Activated CD4-positive, alpha-beta memory T cell treated with anti-CD3 and anti-CD28 coated beads, Interleukin-2, amount 10 ng/mL, durations not matched to agents 7 days and 5 days (primary cell): ENCODE data around the gene HIPK2. TPM values are rescaled to one million over a fixed set of nuclear protein-coding genes. Genes with fewer than 3 reads are reported as not detected.
"Not testable (repeated sequence)": the region's sequence is repeated elsewhere in the genome, so short reads cannot be mapped to it uniquely, and the experiment has no call there.

Source experiments
- CTCF ChIA-PET: fragments of 350-600 bp; sonication (Branson Sonifier 250); formaldehyde crosslinking; loops from one replicate; lab custom pipeline; 2021; ENCODE audit warnings: antibody characterized with exemption, inconsistent platforms; lab: Charles Lee
- POLR2A ChIA-PET: fragments of 350-600 bp; sonication (Branson Sonifier 250); formaldehyde crosslinking; loops from one replicate; lab custom pipeline; 2021; ENCODE audit warnings: antibody characterized with exemption; lab: Charles Lee
- DNase-seq: peaks from one replicate; pipeline ENCODE4 v3.0.0-alpha.2; 2020
- H3K27ac Mint-ChIP-seq: one replicate; pipeline ENCODE4 v1.8.0; 2021; ENCODE audit warnings: mild to moderate bottlenecking, mixed read lengths
- H3K27me3 Mint-ChIP-seq: one replicate; pipeline ENCODE4 v1.8.0; 2021; ENCODE audit warnings: mixed read lengths
- H3K36me3 Mint-ChIP-seq: one replicate; pipeline ENCODE4 v1.8.0; 2021; ENCODE audit warnings: low read depth, mixed read lengths
- H3K4me1 Mint-ChIP-seq: one replicate; pipeline ENCODE4 v1.8.0; 2021; ENCODE audit warnings: mixed read lengths
- H3K4me3 Mint-ChIP-seq: one replicate; pipeline ENCODE4 v1.8.0; 2021; ENCODE audit warnings: mild to moderate bottlenecking, mixed read lengths
- H3K9me3 Mint-ChIP-seq: one replicate; pipeline ENCODE4 v1.8.0; 2021; ENCODE audit warnings: mixed read lengths
- total RNA-seq, 2 experiments: library from RNA; stranded (reverse); gene quantifications; one replicate each; pipeline ENCODE4 v1.2.3, GENCODE V29; 2021

HIPK2 gene
- total RNA-seq, 2 experiments from 2014 or later: 24.0 to 25.2 TPM

DNA sequence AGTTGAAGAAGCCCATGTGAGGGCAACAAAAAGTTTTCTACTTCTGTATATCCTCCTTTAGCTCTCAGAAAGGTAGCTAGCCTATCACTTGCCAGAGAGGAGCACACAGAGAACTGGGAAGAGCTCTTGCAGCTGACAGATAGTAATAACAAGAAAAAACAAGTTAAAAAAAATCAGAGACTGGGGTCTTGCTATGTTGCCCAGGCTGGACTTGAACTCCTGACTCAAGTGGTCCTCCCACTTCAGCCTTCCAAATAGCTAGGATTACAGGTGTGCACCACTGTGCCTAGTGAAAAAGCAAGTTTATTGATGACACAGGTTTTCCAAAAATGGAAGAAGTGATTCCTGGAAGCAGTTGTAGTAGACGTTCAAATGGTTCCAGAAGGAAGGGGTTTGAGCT lies 160.7 kb downstream of the HIPK2 start:
- no peak overlapping the region for H3K27ac Mint-ChIP-seq
- DNase-seq: no peak
- no peaks in the 10 kb centered on the region for H3K9me3 Mint-ChIP-seq
- no peaks in the 10 kb centered on the region for H3K27me3 Mint-ChIP-seq
- peaks cover 8% of the 10 kb centered on the region for H3K36me3 Mint-ChIP-seq
- POLR2A ChIA-PET: no interaction called here
- CTCF ChIA-PET: interaction anchor here (0.6 to 6.2 kb wide), 10 partner anchors 9 to 386 kb away, joined by 3 to 76 read pairs (median 13); no protein-coding TSS in a partner anchor
- H3K4me3 Mint-ChIP-seq: no peak overlapping the region
- H3K4me1 Mint-ChIP-seq: peaks cover 2% of the 10 kb centered on the region

DNA sequence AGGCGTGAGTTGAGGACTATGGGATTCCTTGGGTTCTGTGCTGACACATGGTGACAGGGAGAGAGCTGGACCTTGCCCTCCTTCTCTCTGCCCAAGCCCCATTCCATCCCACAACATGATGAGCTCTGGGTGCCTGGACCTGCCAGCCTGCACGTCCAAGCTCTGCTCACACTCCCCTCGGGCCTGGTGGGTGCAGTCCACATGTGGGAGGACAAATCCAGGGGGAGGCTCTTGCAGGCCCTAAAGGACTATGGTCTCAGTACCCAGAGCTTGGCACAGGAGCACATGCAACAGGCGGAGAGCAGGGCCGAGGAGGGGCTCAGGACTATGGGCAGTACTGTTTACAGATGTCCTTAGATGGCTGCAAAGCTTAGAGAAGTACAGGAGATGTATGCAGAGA lies 162.9 kb downstream of the HIPK2 start:
- no peaks in the 10 kb centered on the region for H3K9me3 Mint-ChIP-seq
- no peaks in the 10 kb centered on the region for H3K27me3 Mint-ChIP-seq

DNA sequence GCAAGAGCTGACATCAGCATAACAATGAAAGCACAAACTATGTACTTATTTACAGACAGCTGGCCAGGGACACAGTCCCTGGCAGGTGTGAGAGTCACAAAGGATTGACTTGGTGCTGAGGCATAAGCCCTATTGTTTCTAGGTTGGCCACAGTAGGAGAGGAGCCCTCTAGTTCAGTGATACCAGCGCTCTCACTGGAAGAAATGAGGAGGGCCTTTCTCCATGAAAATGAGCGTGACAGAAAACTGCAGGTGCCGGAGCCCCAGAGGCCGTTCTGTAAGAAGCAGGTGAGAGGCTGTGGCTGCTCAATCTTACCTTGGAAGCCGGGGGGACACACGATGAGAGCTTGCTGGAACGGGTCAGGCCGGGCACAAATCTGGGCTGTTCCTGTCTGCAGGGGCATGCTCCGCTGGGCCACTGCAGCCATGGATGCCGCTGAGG lies 163.8 kb downstream of the HIPK2 start:
- H3K4me3 Mint-ChIP-seq: no peak overlapping the region
- no peak for DNase-seq
- H3K4me1 Mint-ChIP-seq: no peaks in the 10 kb centered on the region
- no peaks in the 10 kb centered on the region for H3K27me3 Mint-ChIP-seq
- CTCF ChIA-PET: no interaction called here
- H3K27ac Mint-ChIP-seq: no peak overlapping the region
- H3K9me3 Mint-ChIP-seq: no peaks in the 10 kb centered on the region
- H3K36me3 Mint-ChIP-seq: peaks cover 17% of the 10 kb centered on the region
- POLR2A ChIA-PET: no interaction called here

More for the DNA sequence above, 162.9 kb downstream of the HIPK2 start:
- ChIA-PET POLR2A (no interaction called here), CTCF (no interaction called here)
- no peaks in the 10 kb centered on the region for H3K4me1 Mint-ChIP-seq
- DNase-seq: no peak
- no peak overlapping the region for H3K4me3 Mint-ChIP-seq
- H3K36me3 Mint-ChIP-seq: peaks cover 13% of the 10 kb centered on the region
- H3K27ac Mint-ChIP-seq: no peak overlapping the region

DNA sequence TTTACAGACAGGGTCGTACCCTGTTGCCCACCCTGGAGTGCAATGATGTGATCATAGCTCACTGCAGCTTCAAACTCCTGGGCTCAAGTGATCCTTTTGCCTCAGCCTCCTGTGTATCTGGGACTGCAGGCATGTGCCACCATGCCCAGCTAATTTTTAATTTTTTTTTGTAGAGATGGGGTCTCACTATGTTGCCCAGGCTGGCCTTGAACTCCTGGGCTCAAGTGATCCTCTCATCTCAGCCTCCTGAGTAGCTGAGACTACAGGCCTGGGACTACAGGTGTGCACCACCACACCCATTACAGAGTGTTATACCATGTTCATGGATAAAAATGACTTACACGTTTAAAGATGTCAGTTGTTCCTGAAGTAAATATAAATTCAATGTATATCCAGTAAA lies 166.2 kb downstream of the HIPK2 start:
- H3K27me3 Mint-ChIP-seq, DNase-seq, H3K9me3 Mint-ChIP-seq, H3K27ac Mint-ChIP-seq, H3K4me1 Mint-ChIP-seq, H3K4me3 Mint-ChIP-seq, POLR2A ChIA-PET: not testable (repeated sequence)
- CTCF ChIA-PET: interaction anchor here (1.8 kb wide), 1 partner anchor 10 kb away, joined by 10 read pairs; no protein-coding TSS in a partner anchor
- peaks cover 22% of the 10 kb centered on the region for H3K36me3 Mint-ChIP-seq

DNA sequence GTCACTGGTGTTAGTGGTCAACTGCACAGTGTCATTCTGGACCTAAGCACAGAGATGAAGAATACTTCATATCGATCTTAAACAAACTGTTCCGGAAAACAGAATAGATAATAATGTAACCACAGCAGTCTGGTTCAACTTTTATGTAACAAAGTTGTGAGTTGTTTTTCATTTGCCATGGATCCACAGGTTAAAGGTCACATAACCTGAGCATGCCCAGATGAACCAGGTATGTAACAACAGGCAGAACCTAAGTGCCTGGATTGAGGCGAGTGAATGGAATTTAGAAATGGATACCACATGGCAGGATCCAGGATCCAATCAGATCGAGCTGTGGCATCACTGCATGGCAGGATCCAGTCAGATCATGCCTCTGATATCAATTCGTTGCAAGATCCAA lies 167.2 kb downstream of the HIPK2 start:
- POLR2A ChIA-PET: no interaction called here
- peaks cover 22% of the 10 kb centered on the region for H3K36me3 Mint-ChIP-seq

DNA sequence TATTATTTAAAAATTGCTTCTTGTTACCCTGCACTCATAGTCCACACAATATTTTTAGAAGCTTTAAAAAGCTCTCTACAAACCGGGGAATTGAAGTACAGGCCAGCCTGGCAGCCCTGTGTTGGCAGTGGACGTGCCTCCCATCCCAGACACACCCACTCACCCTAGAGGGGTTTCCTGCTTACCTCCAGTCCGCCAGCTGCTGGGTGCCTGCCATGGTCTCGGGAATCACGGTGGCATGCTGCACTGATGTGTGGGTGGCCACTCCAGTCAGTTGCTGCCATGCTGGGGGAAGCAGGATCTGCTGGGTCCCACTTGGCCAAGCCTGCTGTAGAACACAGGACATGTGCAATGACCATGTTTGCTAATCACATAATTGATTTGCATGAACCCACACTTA lies 173.9 kb downstream of the HIPK2 start:
- H3K9me3 Mint-ChIP-seq: no peaks in the 10 kb centered on the region
- H3K27me3 Mint-ChIP-seq: no peaks in the 10 kb centered on the region
- H3K4me3 Mint-ChIP-seq: no peak overlapping the region
- H3K27ac Mint-ChIP-seq: no peak overlapping the region
- peaks cover 19% of the 10 kb centered on the region for H3K36me3 Mint-ChIP-seq
- POLR2A ChIA-PET: no interaction called here
- H3K4me1 Mint-ChIP-seq: no peaks in the 10 kb centered on the region
- CTCF ChIA-PET: interaction anchor here (0.7 to 4.7 kb wide), 6 partner anchors 14 to 400 kb away, joined by 3 to 26 read pairs (median 6); no protein-coding TSS in a partner anchor
- no peak for DNase-seq

More for the DNA sequence above, 167.2 kb downstream of the HIPK2 start:
- Mint-ChIP-seq H3K27me3 (no peaks in the 10 kb centered on the region), H3K4me3 (no peak overlapping the region), H3K9me3 (no peaks in the 10 kb centered on the region), H3K27ac (no peak overlapping the region), H3K4me1 (no peaks in the 10 kb centered on the region)
- CTCF ChIA-PET: interaction anchor here (1.1 kb wide), 1 partner anchor 11 kb away, joined by 3 read pairs; no protein-coding TSS in a partner anchor
- DNase-seq: no peak

DNA sequence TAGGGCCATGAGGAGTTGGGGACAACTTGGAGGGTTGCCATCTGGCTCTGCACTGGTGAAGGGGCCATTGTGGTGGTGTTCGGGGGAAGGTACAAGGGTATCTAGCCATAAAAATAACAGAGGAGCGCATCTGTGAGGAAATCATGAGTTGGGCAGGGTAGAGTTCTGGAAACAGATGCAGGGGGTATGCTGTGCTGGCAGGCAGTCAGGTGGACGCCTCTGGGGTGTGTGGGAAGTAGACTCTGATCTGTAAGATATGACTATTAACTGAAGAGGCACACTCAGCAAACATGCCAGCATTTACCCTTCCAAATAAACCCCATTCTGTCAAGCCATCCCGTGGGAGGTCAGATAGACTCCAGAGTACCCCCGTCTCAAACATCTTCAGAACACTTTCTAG lies 174.5 kb downstream of the HIPK2 start:
- DNase-seq: no peak
- H3K27ac Mint-ChIP-seq: no peak overlapping the region
- no peaks in the 10 kb centered on the region for H3K4me1 Mint-ChIP-seq
- H3K27me3 Mint-ChIP-seq: no peaks in the 10 kb centered on the region
- H3K36me3 Mint-ChIP-seq: peaks cover 21% of the 10 kb centered on the region
- H3K9me3 Mint-ChIP-seq: no peaks in the 10 kb centered on the region
- CTCF ChIA-PET: interaction anchor here (1.8 to 3.1 kb wide), 7 partner anchors 14 to 402 kb away, joined by 4 to 61 read pairs (median 20); no protein-coding TSS in a partner anchor
- no peak overlapping the region for H3K4me3 Mint-ChIP-seq
- POLR2A ChIA-PET: no interaction called here

DNA sequence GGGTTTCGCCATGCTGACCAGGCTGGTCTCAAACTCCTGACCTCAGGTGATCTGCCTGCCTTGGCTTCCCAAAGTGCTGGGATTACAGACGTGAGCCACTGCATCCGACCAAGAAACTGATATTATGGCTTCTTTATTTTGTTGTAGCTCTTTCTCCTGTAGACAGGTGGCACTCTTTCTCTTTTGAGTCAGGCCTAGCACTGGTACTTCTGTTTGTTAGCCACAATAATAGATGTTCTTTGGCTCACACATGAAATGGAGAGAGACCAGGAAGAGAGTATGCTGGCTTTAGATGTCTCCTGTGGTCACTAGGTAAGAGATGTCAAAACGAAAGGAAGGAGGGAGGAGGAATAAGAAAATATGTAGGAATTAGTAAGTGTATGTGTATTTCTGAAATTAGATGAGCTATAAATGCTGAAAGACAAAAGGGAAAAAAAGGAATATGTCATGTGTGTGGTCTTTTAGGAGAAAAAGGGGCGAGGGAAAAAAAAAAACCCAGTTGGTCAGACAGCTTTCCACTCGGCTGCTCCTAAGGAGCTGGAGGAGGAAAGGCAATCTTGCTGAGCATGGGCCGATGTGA lies 175.6 kb downstream of the HIPK2 start:
- no peaks in the 10 kb centered on the region for H3K27me3 Mint-ChIP-seq
- DNase-seq: no peak

DNA sequence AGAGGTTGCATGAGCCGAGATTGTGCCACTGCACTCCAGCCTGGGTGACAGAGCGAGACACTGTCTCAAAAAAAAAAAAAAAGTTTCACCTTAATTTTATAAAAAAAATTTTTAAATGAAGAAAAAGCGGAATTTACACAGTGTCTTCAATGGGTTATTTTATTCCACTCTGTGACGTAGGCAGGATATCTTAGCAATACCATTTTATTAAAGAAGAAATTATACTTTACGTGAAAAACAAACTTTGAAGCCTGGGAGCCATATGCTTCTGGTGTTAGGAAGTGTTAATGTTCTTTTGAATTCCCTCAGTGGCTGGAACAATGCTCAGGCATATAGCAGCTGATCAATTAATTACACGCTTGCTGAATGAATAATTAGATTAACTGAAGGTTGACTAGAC lies 176.6 kb downstream of the HIPK2 start:
- H3K4me3 Mint-ChIP-seq: no peak overlapping the region
- no peak for DNase-seq
- POLR2A ChIA-PET: no interaction called here
- peaks cover 17% of the 10 kb centered on the region for H3K36me3 Mint-ChIP-seq
- H3K4me1 Mint-ChIP-seq: no peaks in the 10 kb centered on the region
- H3K9me3 Mint-ChIP-seq: no peaks in the 10 kb centered on the region
- CTCF ChIA-PET: interaction anchor here (0.6 to 3.1 kb wide), 25 partner anchors 11 to 1005 kb away, joined by 3 to 61 read pairs (median 5); no protein-coding TSS in a partner anchor
- H3K27ac Mint-ChIP-seq: no peak overlapping the region
- no peaks in the 10 kb centered on the region for H3K27me3 Mint-ChIP-seq

More for the DNA sequence above, 175.6 kb downstream of the HIPK2 start:
- no peaks in the 10 kb centered on the region for H3K4me1 Mint-ChIP-seq
- ChIA-PET POLR2A (no interaction called here), CTCF (interaction anchor here (0.6 to 3.1 kb wide), 26 partner anchors 8 to 716 kb away, joined by 3 to 61 read pairs (median 5); no protein-coding TSS in a partner anchor)
- no peak overlapping the region for H3K27ac Mint-ChIP-seq
- H3K36me3 Mint-ChIP-seq: peaks cover 21% of the 10 kb centered on the region
- H3K9me3 Mint-ChIP-seq: no peaks in the 10 kb centered on the region
- H3K4me3 Mint-ChIP-seq: no peak overlapping the region

DNA sequence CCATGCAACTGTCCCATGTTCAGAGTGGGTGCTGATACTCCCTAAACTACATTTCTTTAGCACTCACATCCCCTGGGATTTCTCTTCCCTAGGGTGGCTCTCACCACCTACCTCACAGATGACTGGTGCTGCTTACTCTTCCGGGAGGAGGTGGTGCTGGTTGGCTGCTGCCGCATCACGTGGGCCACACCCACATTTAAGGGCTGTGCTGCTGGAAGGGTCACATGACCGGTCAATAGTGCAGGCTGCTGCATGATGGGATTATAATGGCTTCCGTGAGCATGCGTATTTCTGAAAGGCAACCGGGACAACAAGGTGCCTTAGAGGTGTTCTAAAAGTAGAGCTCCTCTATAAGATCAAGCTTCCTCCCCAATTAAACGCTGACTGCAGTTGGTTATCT lies 177.5 kb downstream of the HIPK2 start:
- Mint-ChIP-seq H3K36me3 (peaks cover 17% of the 10 kb centered on the region), H3K4me3 (no peak overlapping the region), H3K27ac (no peak overlapping the region), H3K27me3 (no peaks in the 10 kb centered on the region), H3K4me1 (no peaks in the 10 kb centered on the region), H3K9me3 (no peaks in the 10 kb centered on the region)
- DNase-seq: no peak
- ChIA-PET POLR2A (no interaction called here), CTCF (interaction anchor here (0.6 to 3.1 kb wide), 5 partner anchors 19 to 959 kb away, joined by 3 to 61 read pairs (median 7); no protein-coding TSS in a partner anchor)

DNA sequence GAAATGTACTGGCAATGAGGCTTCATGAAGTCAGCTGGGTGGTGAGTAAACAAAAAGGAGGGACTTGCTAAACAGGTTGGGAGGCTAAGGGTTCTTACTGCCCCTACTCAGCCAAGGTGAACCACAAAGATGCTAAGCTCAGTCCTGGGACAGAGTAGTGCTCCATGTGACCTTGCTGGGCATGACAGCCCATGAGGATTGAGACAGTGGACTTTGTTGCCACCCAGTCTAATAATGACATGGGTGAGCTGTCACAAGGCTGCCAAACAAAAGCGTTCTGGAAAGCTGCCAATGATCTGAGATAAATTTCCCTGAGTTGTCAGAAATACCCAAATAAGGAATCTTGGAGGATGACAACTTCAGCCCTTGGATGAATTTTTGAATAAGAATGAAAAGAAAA lies 179.2 kb downstream of the HIPK2 start:
- POLR2A ChIA-PET: no interaction called here
- Mint-ChIP-seq H3K4me1 (no peaks in the 10 kb centered on the region), H3K27me3 (no peaks in the 10 kb centered on the region), H3K4me3 (no peak overlapping the region), H3K36me3 (peaks cover 25% of the 10 kb centered on the region), H3K9me3 (no peaks in the 10 kb centered on the region), H3K27ac (no peak overlapping the region)
- no peak for DNase-seq
- CTCF ChIA-PET: no interaction called here

DNA sequence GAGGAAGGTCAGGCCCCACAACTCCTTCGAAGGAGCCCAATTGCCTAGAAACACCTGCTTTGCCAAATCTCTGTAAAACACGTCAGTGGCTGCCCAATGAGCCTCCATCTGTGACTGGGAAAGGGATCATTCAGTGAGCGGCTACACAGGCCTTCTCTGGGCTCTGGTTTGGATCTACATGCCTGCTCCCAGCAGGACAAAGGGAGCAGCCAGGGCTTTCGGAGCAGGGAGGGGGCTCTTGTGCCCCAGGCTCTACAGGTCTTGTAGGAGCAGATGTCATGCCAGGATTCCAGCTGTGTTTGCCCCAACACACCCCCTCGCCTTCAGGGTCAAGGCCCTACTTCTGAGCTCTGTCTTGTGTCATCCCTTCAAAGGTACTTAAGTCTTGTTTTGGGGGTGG lies 180.8 kb downstream of the HIPK2 start:
- Mint-ChIP-seq H3K9me3 (no peaks in the 10 kb centered on the region), H3K4me1 (no peaks in the 10 kb centered on the region), H3K4me3 (no peak overlapping the region), H3K27me3 (no peaks in the 10 kb centered on the region), H3K27ac (no peak overlapping the region), H3K36me3 (peaks cover 25% of the 10 kb centered on the region)
- POLR2A ChIA-PET: no interaction called here
- DNase-seq: no peak
- CTCF ChIA-PET: no interaction called here

DNA sequence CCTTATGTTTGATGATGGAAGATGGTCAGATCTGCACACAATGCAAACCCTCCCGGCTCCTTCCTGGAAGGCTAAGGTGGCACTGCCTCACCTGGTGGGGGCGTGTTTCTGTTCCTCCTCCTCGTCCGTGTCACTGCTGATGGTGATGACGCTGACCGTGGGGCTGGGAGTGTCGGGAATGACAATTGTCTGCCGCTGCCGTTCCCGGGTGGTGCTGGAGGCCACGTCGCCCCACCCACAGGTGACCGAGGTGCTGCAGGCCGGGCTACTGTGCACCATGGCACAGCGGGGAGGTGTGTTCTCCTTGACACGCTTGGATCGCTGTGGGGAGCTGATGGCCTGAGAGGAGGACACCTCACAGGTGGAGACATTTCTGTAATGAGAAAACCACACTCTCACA lies 181.2 kb downstream of the HIPK2 start:
- no peak overlapping the region for H3K4me3 Mint-ChIP-seq
- no peak for DNase-seq
- ChIA-PET CTCF (no interaction called here), POLR2A (no interaction called here)
- H3K27ac Mint-ChIP-seq: no peak overlapping the region
- no peaks in the 10 kb centered on the region for H3K9me3 Mint-ChIP-seq
- H3K27me3 Mint-ChIP-seq: no peaks in the 10 kb centered on the region
- H3K4me1 Mint-ChIP-seq: no peaks in the 10 kb centered on the region
- peaks cover 27% of the 10 kb centered on the region for H3K36me3 Mint-ChIP-seq

DNA sequence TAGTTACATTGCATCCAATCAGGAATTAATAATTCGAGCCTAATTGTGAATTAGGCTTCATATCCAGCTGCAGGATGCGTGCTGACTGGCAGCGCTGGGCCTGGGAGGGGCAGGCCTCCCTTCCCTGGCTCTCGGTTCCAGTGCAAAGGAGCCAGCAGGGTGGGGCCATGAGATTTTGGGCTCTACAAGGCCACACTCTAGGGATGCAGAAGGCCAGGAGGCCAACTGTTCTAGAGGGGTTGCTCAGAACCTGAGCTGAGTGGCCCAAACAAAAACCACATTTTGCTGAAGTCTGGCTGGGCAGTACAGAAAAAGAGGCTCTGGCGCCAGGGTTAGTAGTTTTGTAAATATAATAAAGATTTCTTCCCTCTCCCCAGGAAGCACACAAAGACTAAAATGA lies 182.0 kb downstream of the HIPK2 start:
- no peak for DNase-seq
- H3K27ac Mint-ChIP-seq: no peak overlapping the region
- H3K9me3 Mint-ChIP-seq: no peaks in the 10 kb centered on the region
- no peaks in the 10 kb centered on the region for H3K27me3 Mint-ChIP-seq
- ChIA-PET CTCF (no interaction called here), POLR2A (no interaction called here)
- peaks cover 31% of the 10 kb centered on the region for H3K36me3 Mint-ChIP-seq
- no peak overlapping the region for H3K4me3 Mint-ChIP-seq
- no peaks in the 10 kb centered on the region for H3K4me1 Mint-ChIP-seq
